NCI-H1930 (cell line): ENCODE data around the gene WWTR1.

Source experiments
- DNase-seq, 2 experiments: peaks; one replicate each; lab custom pipeline; 2025; lab: John Stamatoyannopoulos, UW

WWTR1 gene

DNA sequence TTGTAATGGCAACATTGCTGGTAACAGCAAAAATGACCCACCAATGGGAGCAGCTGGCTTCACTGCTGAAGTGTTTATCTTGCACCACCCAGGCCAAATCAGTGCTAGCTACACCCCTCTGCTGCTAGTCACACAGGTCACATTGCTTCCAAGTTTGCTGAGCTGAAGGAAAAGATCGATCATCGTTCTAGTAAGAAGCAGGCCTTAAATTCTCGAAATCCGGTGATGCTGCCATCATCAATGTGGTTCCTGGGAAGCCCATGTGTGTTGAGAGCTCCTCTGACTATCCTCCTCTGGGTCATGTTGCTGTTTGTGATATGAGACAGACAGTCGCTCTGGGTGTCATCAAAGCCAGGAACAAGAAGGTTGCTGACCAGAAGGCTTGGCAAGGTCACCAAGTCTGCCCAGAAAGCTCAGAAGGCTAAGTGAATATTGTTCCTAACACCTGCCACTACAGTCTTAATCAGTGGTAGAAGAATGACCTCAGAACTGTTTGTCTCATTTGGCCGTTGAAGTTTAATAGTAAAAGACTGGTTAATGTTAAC is 162.2 kb downstream of the WWTR1 start:
- no peak for DNase-seq

- no peak for DNase-seq
Measured at GRCh38 chr3:149494759-149495580, 162.9 kb downstream of the WWTR1 start.

GRCh38 chr3:149494022-149494758 is 163.6 kb downstream of the WWTR1 start:
- peak in 1 of 2 experiments; percentile 24 for DNase-seq

DNA sequence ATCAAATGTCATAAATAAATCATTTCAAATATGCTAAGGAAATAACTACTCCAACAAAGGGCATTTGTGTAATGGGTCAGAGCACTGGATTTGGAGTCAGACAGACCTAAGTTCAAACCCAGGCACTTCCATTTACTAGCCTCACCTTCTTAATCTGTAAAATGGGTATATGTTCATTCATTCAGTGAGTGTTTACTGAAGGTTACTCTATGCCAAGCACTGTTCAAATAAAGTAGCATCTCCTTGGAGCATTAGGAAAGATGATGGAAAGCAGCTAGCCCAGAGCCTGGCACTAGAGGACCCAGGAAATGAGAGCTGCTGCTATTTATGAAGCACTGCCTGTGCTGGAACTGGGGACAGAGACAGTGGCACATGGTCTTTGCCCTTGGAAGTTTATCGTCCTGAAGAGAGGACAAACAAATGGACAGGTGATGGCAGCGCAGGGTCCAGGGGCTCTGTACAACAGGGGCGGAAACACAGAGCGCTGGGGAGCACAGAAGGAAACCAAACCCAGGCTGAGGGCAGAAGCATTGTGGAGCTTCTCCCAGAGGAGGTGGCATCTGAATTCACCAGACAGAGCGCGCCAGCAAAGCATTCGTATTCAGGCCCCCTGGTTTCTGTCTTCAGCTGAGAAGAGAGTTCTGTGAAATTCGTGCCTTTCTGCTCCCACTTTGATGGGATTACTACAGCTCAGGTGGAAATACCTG is 164.4 kb downstream of the WWTR1 start:
- DNase-seq, result no peak

GRCh38 chr3:149490260-149490971 is 167.4 kb downstream of the WWTR1 start:
- DNase-seq, result no peak

DNA sequence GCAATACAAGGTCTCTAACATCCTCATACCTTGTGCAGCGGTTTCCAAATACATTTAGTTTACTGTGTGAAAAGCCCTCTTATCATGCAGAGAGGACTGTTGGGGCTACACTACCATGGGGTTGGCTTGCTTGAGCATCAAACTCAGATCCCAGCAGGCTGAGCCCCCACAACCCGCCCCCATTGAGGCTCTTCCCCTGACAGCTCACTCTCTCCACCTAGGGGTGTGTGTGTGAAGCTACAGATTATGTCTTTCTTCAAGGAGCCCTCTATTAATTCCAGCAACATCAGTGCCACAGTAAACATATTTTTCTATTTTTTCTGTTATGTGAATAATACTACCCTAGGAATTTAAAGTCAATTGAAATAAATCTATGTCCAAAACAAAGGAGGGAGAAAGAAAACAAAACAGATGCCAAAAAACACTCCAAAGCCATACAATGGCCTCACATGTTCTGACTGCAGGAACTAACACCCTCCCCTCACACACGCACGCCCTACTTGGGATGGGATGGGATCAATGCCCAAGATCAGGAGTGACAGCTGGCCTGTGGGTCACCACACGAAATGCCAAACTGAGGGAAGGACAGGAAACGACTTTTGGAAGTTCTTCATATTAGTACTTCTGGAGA is 168.7 kb downstream of the WWTR1 start:
- no peak for DNase-seq

- DNase-seq, result no peak
Measured at GRCh38 chr3:149487598-149488197, 170.1 kb downstream of the WWTR1 start.

GRCh38 chr3:149486726-149487125 is 171.1 kb downstream of the WWTR1 start:
- no peak for DNase-seq

GRCh38 chr3:149481491-149481890 is 176.3 kb downstream of the WWTR1 start:
- no peak for DNase-seq

DNA sequence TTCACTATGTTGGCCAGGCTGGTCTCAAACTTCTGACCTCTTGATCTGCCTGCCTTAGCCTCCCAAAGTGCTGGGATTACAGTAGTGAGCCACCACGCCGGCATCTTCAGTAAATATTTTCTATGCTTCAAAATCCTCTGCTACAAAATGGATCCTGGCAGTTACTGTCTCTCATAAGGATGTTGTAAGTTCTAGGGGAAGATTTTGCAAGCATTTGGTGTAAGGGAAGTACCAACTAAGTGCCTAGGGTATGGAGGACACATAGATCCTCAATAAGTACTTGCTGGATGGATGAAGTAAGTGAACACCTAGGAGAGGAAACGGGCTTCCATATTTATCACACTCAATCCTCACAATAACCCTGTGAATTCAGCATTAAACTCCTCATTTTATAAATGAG is 176.8 kb downstream of the WWTR1 start:
- no peak for DNase-seq

GRCh38 chr3:149480326-149481017 is 177.4 kb downstream of the WWTR1 start:
- peak; percentile 4 to 47 for DNase-seq

- no peak for DNase-seq
Measured at GRCh38 chr3:149479621-149480325, 178.1 kb downstream of the WWTR1 start.

DNA sequence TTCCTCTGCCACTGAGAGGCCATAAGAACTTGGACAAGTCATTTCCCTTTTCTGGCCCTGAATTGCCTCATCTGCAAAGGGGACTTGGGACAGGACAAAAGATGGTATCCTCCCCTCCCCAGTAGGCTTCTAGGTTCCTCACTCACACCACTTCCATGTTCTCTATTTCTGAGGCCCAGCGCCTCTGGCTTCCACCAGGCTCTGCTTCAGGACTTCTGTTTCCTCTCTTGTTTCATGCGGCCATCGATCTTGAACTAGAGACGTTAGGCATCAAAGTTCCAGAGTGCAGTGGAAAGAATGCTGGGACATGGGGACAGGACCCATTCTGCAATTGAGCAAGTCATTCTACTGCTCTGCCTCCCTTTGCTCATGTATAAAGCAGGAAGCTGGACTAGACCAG is 181.6 kb downstream of the WWTR1 start:
- DNase-seq, result no peak

DNA sequence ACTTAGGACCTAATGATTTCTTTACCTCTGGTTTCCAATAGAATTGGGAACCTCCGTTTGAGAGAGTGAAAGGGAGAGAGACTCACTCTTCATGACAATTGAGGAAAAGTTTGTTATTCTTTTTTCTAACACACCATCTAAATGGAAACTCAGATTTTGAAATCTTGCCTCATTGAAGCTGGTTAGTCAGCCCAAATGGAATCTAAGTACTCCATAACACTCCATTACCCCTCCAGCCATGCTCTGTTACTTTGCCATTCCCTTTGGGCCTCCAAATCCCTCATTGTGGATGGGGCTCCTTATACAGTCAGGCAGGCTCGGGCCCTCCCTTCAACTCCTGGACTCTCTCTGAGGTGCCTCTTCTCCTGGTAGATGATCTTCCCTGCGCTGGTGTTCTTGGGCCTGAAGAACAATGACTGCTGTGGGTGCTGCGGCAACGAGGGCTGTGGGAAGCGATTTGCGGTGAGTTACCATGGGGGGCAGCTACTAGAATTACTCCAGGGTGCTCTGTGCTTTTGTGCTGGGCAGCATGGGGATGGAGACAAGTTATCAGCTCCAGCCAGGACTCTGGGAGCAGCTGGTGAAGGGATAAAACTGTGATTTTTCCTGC is 182.3 kb downstream of the WWTR1 start:
- no peak for DNase-seq

- no peak for DNase-seq
Measured at GRCh38 chr3:149474250-149474817, 183.5 kb downstream of the WWTR1 start, which contains the start of gene TM4SF4. TM4SF4 (plus strand) TSS chr3:149474697; CDS start chr3:149474878, 181 bp downstream.

GRCh38 chr3:149473357-149474249 is 184.2 kb downstream of the WWTR1 start:
- DNase-seq, result no peak

DNA sequence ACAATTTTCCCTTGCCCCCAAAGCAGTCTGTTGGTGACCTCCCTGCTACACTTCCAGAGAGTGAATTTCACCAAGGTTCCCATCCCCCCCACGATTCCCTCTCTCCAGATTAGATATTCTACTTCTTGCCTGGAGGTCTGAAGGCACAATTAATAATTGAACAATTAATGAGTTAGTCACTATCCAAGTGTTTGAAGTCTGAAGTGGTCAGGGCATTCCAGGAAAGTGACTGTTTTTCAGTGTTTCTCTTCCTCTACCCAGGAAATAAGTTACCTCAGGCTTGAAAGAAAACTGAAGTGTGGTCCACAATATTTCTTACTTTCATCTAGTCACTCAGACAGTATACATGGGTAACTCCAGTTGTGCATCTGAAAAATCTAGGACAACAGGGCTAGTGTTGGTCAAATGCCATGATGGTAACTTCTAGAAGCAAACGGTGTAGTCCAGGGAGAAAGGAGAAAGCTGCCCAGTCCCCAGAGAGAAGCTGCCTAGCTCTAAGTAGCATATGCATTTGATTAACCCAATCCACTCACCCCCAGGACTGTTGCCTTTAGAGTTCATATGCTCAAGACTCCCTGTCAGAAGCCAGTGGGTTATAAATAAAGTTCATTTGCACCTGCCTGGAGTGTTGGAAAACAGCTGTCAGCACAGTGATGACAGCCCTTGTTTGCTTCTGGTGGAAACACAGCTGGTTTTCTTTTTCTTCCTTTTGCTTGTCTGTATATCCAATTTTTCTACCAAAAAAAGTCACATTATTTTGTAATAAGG is 185.6 kb downstream of the WWTR1 start:
- DNase-seq, result no peak
